ENCODE data around the gene ATXN10.

Gene ATXN10

DNA sequence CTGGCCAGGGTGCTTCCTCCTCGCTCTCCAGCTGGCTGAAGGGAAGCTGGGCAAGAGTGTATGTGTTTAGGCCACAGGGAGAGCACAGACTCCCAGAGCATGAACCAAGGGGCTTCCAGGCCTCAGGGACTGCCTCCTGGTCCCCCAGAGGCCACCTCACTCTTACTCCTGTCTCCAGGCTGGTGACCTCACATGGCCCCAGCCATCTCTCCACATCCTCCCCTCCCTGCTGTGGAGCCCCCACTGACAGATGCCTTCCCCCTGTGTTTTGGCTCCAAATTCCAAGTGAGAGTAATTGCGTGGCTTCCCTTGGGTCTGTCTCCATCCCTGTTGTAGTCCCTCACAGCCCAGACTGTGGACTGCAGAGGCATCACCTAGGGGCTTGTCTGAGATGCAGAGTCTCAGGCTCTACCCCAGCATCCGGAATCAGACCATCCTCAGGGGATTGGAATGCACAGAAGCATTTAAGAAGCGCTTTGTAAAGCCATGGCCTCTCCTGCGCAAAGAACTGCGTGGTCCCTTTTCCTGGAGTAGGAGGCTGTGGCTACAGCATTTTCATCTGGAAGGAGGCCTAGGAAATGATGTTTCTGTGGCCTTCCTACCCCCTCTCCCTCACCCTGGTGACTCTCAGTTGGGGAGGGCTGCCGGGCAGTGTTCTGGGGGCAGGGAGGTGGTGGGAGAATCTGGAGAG, 91.1 kb downstream of the ATXN10 start:
- TF ChIP-seq, protein P1, sequence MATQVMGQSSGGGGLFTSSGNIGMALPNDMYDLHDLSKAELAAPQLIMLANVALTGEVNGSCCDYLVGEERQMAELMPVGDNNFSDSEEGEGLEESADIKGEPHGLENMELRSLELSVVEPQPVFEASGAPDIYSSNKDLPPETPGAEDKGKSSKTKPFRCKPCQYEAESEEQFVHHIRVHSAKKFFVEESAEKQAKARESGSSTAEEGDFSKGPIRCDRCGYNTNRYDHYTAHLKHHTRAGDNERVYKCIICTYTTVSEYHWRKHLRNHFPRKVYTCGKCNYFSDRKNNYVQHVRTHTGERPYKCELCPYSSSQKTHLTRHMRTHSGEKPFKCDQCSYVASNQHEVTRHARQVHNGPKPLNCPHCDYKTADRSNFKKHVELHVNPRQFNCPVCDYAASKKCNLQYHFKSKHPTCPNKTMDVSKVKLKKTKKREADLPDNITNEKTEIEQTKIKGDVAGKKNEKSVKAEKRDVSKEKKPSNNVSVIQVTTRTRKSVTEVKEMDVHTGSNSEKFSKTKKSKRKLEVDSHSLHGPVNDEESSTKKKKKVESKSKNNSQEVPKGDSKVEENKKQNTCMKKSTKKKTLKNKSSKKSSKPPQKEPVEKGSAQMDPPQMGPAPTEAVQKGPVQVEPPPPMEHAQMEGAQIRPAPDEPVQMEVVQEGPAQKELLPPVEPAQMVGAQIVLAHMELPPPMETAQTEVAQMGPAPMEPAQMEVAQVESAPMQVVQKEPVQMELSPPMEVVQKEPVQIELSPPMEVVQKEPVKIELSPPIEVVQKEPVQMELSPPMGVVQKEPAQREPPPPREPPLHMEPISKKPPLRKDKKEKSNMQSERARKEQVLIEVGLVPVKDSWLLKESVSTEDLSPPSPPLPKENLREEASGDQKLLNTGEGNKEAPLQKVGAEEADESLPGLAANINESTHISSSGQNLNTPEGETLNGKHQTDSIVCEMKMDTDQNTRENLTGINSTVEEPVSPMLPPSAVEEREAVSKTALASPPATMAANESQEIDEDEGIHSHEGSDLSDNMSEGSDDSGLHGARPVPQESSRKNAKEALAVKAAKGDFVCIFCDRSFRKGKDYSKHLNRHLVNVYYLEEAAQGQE (IDR thresholded peaks at IDR 0.05; ENCODE audit: insufficient read depth in 1 of 2, low read depth in 2 of 2, low read length in 2 of 2) = no peak
- TF ChIP-seq TAF1 (IDR thresholded peaks at IDR 0.05; ENCODE audit: borderline replicate concordance, insufficient read depth, low read length) (no peak), SIN3A (IDR thresholded peaks at IDR 0.05; ENCODE audit: borderline replicate concordance, insufficient read depth, low read length) (no peak), POLR2AphosphoS5 (IDR thresholded peaks at IDR 0.05; ENCODE audit: low read depth, low read length) (no peak), FOXP2 (optimal IDR thresholded peaks at IDR 0.05; ENCODE audit: borderline replicate concordance, extremely low read depth, extremely low read length, insufficient read depth) (no peak)

DNA sequence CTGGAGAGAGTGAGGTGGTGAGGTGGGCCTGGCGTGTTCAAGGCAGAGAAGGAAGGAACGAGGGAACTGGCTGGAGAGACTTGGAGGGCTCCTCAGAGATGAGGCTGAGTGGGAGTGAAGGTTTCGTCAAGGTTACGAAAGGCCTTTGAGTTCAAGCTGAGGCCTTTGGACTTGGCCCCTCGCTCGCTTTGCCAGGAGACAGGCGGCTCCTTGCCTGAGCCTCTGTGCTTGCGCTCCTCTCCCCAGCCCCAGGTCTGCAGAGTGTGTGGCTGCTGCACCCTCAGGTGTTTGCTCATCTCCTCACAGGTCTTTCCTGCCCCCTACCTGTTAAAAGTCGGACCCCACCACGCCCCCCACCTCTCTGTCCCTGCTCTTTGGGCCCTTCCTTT, 91.6 kb downstream of the ATXN10 start:
- TF ChIP-seq TAF1 (IDR thresholded peaks at IDR 0.05; ENCODE audit: borderline replicate concordance, insufficient read depth, low read length) (no peak), FOXP2 (optimal IDR thresholded peaks at IDR 0.05; ENCODE audit: borderline replicate concordance, extremely low read depth, extremely low read length, insufficient read depth) (no peak), POLR2AphosphoS5 (IDR thresholded peaks at IDR 0.05; ENCODE audit: low read depth, low read length) (no peak), SIN3A (IDR thresholded peaks at IDR 0.05; ENCODE audit: borderline replicate concordance, insufficient read depth, low read length) (no peak)
- TF ChIP-seq, protein P1 (IDR thresholded peaks at IDR 0.05; ENCODE audit: insufficient read depth in 1 of 2, low read depth in 2 of 2, low read length in 2 of 2) = no peak

- TF ChIP-seq TAF1 (IDR thresholded peaks at IDR 0.05; ENCODE audit: borderline replicate concordance, insufficient read depth, low read length) (no peak), POLR2AphosphoS5 (IDR thresholded peaks at IDR 0.05; ENCODE audit: low read depth, low read length) (no peak), SIN3A (IDR thresholded peaks at IDR 0.05; ENCODE audit: borderline replicate concordance, insufficient read depth, low read length) (no peak), FOXP2 (optimal IDR thresholded peaks at IDR 0.05; ENCODE audit: borderline replicate concordance, extremely low read depth, extremely low read length, insufficient read depth) (no peak)
- TF ChIP-seq, protein P1 (IDR thresholded peaks at IDR 0.05; ENCODE audit: insufficient read depth in 1 of 2, low read depth in 2 of 2, low read length in 2 of 2) = no peak
Measured at GRCh38 chr22:45768490-45768889, 96.9 kb downstream of the ATXN10 start.

- TF ChIP-seq SIN3A (IDR thresholded peaks at IDR 0.05; ENCODE audit: borderline replicate concordance, insufficient read depth, low read length) = no peak
Measured at GRCh38 chr22:45769569-45770210, 98.1 kb downstream of the ATXN10 start.

DNA sequence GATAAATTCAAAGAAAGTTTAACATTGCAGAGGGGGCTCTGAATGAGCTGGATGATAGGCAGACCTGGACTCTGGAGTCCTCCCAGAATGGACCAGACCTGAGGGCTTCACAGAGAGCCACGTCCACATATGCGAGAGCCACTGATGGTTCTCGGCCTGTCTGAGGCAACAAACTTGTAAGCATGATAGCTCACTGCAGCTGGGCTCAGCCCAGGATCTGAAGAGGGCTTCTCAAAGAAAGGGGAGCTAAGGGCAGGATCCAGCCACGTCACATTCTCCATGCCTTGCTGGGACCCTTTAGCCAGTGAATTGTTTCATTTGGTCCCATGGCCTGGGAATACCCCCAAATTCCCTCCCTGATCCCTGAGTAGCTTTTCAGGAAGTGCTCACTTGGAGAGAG, 98.9 kb downstream of the ATXN10 start:
- no peak for TF ChIP-seq SIN3A (IDR thresholded peaks at IDR 0.05; ENCODE audit: borderline replicate concordance, insufficient read depth, low read length)
- TF ChIP-seq, protein P1 (IDR thresholded peaks at IDR 0.05; ENCODE audit: insufficient read depth in 1 of 2, low read depth in 2 of 2, low read length in 2 of 2) = no peak
- TF ChIP-seq FOXP2 (optimal IDR thresholded peaks at IDR 0.05; ENCODE audit: borderline replicate concordance, extremely low read depth, extremely low read length, insufficient read depth) = no peak
- TF ChIP-seq POLR2AphosphoS5 (IDR thresholded peaks at IDR 0.05; ENCODE audit: low read depth, low read length) = no peak
- no peak for TF ChIP-seq TAF1 (IDR thresholded peaks at IDR 0.05; ENCODE audit: borderline replicate concordance, insufficient read depth, low read length)

Data from PFSK-1 (cell line).